HEK293T (cell line): ENCODE data around the gene ATP6V1A.

ENCODE experiments used
- BHLHE40 ChIP-seq: fragments of 450-650 bp; IDR thresholded peaks from 2 replicates; pipeline ENCODE4 v1.6.1; 2016; ENCODE audit warnings: mild to moderate bottlenecking, moderate library complexity, borderline replicate concordance
- L3MBTL2 ChIP-seq: fragments of 450-650 bp; conservative IDR thresholded peaks from 2 replicates; pipeline ENCODE4 v1.6.1; 2016; ENCODE audit warnings: mild to moderate bottlenecking

DNA sequence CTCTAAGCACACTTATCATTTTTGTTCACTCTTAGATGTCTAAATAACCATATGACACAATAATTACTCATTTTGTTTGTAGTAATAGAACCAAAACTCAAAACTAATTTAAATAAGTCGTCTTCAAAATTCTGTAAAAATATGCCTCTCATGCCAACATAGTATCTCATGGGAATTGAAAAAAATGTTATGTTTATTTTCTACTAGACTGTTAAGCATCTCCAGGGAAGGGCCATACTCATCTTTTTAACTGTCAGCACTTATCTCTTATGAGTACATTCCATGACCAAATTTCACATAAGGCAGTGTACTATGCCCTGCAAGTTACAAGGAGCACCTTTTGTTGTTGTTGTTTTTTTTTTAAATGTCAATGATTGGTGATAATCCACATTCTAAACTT lies 32.1 kb upstream of the ATP6V1A start:
- TF ChIP-seq BHLHE40, result no peak
- no peak for TF ChIP-seq L3MBTL2
